Activated CD4-positive, alpha-beta T cell treated with anti-CD3 and anti-CD28 coated beads, Interleukin-2, amount 10 ng/mL, durations not matched to agents 24 days and 14 days (primary cell): Measurements from ENCODE around the gene FBH1. TPM values are rescaled to one million over a fixed set of nuclear protein-coding genes. Genes with fewer than 3 reads are reported as not detected.

ENCODE experiments used
- DNase-seq: peaks from one replicate; pipeline ENCODE4 v3.0.0; 2022
- H3K27ac Mint-ChIP-seq: one replicate; pipeline ENCODE4 v1.8.0; 2022; ENCODE audit warnings: mild to moderate bottlenecking, mixed read lengths
- H3K27me3 Mint-ChIP-seq: one replicate; pipeline ENCODE4 v1.8.0; 2022; ENCODE audit warnings: mixed read lengths
- H3K36me3 Mint-ChIP-seq: one replicate; pipeline ENCODE4 v1.8.0; 2022; ENCODE audit warnings: low read depth, mild to moderate bottlenecking, mixed read lengths
- H3K4me1 Mint-ChIP-seq: one replicate; pipeline ENCODE4 v1.8.0; 2021; ENCODE audit warnings: mixed read lengths
- H3K4me3 Mint-ChIP-seq: one replicate; pipeline ENCODE4 v1.8.0; 2022; ENCODE audit warnings: mild to moderate bottlenecking, moderate library complexity, mixed read lengths
- H3K9me3 Mint-ChIP-seq: one replicate; pipeline ENCODE4 v1.8.0; 2021; ENCODE audit warnings: mixed read lengths
- intact Hi-C: fragments of 100-400 bp; cut with micrococcal nuclease; formaldehyde crosslinking; loops from one replicate; pipeline ENCODE4 v1.15.1; 2023
- total RNA-seq: library from RNA; stranded (reverse); gene quantifications from 2 replicates; pipeline ENCODE4 v1.2.3, GENCODE V29; 2022

The FBH1 gene
- total RNA-seq, 1 donor from 2014 or later: 58.4 TPM

- H3K9me3 Mint-ChIP-seq: no peaks in the 10 kb centered on the region
- H3K4me3 Mint-ChIP-seq: no peak overlapping the region
- intact Hi-C loops: no loop called here
- peaks cover 64% of the 10 kb centered on the region for H3K36me3 Mint-ChIP-seq
- no peak overlapping the region for H3K27ac Mint-ChIP-seq
- H3K27me3 Mint-ChIP-seq: no peaks in the 10 kb centered on the region
- H3K4me1 Mint-ChIP-seq: peaks cover 3% of the 10 kb centered on the region
- DNase-seq: no peak
These were observed 31.7 kb downstream of the FBH1 start for GRCh38 chr10:5921746-5922145.

- Mint-ChIP-seq H3K4me1 (peaks cover 3% of the 10 kb centered on the region), H3K4me3 (no peak overlapping the region), H3K9me3 (no peaks in the 10 kb centered on the region), H3K27me3 (no peaks in the 10 kb centered on the region), H3K27ac (no peak overlapping the region), H3K36me3 (peaks cover 65% of the 10 kb centered on the region)
- DNase-seq: no peak
- intact Hi-C loops: no loop called here
These were observed 34.8 kb downstream of the FBH1 start for GRCh38 chr10:5924889-5925288.

GRCh38 chr10:5927306-5927705 is 37.3 kb downstream of the FBH1 start:
- no peaks in the 10 kb centered on the region for H3K4me1 Mint-ChIP-seq
- peaks cover 50% of the 10 kb centered on the region for H3K36me3 Mint-ChIP-seq
- H3K9me3 Mint-ChIP-seq: no peaks in the 10 kb centered on the region
- no peak for DNase-seq
- intact Hi-C loops: no loop called here
- no peak overlapping the region for H3K4me3 Mint-ChIP-seq
- no peak overlapping the region for H3K27ac Mint-ChIP-seq
- H3K27me3 Mint-ChIP-seq: no peaks in the 10 kb centered on the region

GRCh38 chr10:5929442-5929841 is 39.4 kb downstream of the FBH1 start:
- intact Hi-C loops: no loop called here
- no peaks in the 10 kb centered on the region for H3K27me3 Mint-ChIP-seq

GRCh38 chr10:5930272-5930671 is 40.2 kb downstream of the FBH1 start:
- Mint-ChIP-seq H3K27me3 (no peaks in the 10 kb centered on the region), H3K9me3 (no peaks in the 10 kb centered on the region), H3K4me3 (no peak overlapping the region), H3K27ac (no peak overlapping the region), H3K4me1 (no peaks in the 10 kb centered on the region), H3K36me3 (peaks cover 36% of the 10 kb centered on the region)
- intact Hi-C loops: no loop called here
- DNase-seq: no peak

More at GRCh38 chr10:5929442-5929841, 39.4 kb downstream of the FBH1 start:
- no peak for DNase-seq
- no peaks in the 10 kb centered on the region for H3K4me1 Mint-ChIP-seq
- peaks cover 43% of the 10 kb centered on the region for H3K36me3 Mint-ChIP-seq
- no peaks in the 10 kb centered on the region for H3K9me3 Mint-ChIP-seq
- no peak overlapping the region for H3K27ac Mint-ChIP-seq
- H3K4me3 Mint-ChIP-seq: no peak overlapping the region

GRCh38 chr10:5932345-5932744 is 42.3 kb downstream of the FBH1 start:
- H3K4me1 Mint-ChIP-seq: no peaks in the 10 kb centered on the region
- H3K27me3 Mint-ChIP-seq: no peaks in the 10 kb centered on the region
- no peak overlapping the region for H3K27ac Mint-ChIP-seq
- no peak overlapping the region for H3K4me3 Mint-ChIP-seq
- DNase-seq: no peak
- peaks cover 31% of the 10 kb centered on the region for H3K36me3 Mint-ChIP-seq
- no peaks in the 10 kb centered on the region for H3K9me3 Mint-ChIP-seq
- intact Hi-C loops: no loop called here

GRCh38 chr10:5933909-5934546 is 44.0 kb downstream of the FBH1 start:
- no peak overlapping the region for H3K4me3 Mint-ChIP-seq
- H3K4me1 Mint-ChIP-seq: no peaks in the 10 kb centered on the region
- H3K27ac Mint-ChIP-seq: no peak overlapping the region
- DNase-seq: no peak
- peaks cover 34% of the 10 kb centered on the region for H3K36me3 Mint-ChIP-seq
- intact Hi-C loops: no loop called here
- no peaks in the 10 kb centered on the region for H3K27me3 Mint-ChIP-seq
- H3K9me3 Mint-ChIP-seq: no peaks in the 10 kb centered on the region

GRCh38 chr10:5935628-5936027 is 45.6 kb downstream of the FBH1 start:
- H3K36me3 Mint-ChIP-seq: peaks cover 28% of the 10 kb centered on the region
- H3K4me3 Mint-ChIP-seq: no peak overlapping the region
- no peak overlapping the region for H3K27ac Mint-ChIP-seq
- intact Hi-C loops: no loop called here
- H3K4me1 Mint-ChIP-seq: no peaks in the 10 kb centered on the region
- no peaks in the 10 kb centered on the region for H3K27me3 Mint-ChIP-seq
- no peaks in the 10 kb centered on the region for H3K9me3 Mint-ChIP-seq
- no peak for DNase-seq

- H3K36me3 Mint-ChIP-seq: peaks cover 22% of the 10 kb centered on the region
- intact Hi-C loops: no loop called here
- H3K4me3 Mint-ChIP-seq: no peak overlapping the region
- H3K27me3 Mint-ChIP-seq: no peaks in the 10 kb centered on the region
- no peak for DNase-seq
- no peaks in the 10 kb centered on the region for H3K4me1 Mint-ChIP-seq
- no peak overlapping the region for H3K27ac Mint-ChIP-seq
- H3K9me3 Mint-ChIP-seq: no peaks in the 10 kb centered on the region
These were observed 47.0 kb downstream of the FBH1 start for GRCh38 chr10:5937016-5937415.

GRCh38 chr10:5938291-5938690 is 48.2 kb downstream of the FBH1 start:
- Mint-ChIP-seq H3K9me3 (no peaks in the 10 kb centered on the region), H3K4me3 (no peak overlapping the region), H3K27ac (no peak overlapping the region), H3K4me1 (no peaks in the 10 kb centered on the region), H3K36me3 (peaks cover 18% of the 10 kb centered on the region), H3K27me3 (no peaks in the 10 kb centered on the region)
- DNase-seq: no peak
- intact Hi-C loops: no loop called here

- H3K4me1 Mint-ChIP-seq: peaks cover 7% of the 10 kb centered on the region
- peaks cover 16% of the 10 kb centered on the region for H3K36me3 Mint-ChIP-seq
- no peak for DNase-seq
These were observed 50.8 kb downstream of the FBH1 start for GRCh38 chr10:5940807-5941218.

GRCh38 chr10:5941579-5941978 is 51.5 kb downstream of the FBH1 start:
- intact Hi-C loops: no loop called here
- H3K27me3 Mint-ChIP-seq: no peaks in the 10 kb centered on the region
- H3K36me3 Mint-ChIP-seq: peaks cover 13% of the 10 kb centered on the region
- no peak overlapping the region for H3K4me3 Mint-ChIP-seq
- H3K9me3 Mint-ChIP-seq: no peaks in the 10 kb centered on the region
- H3K4me1 Mint-ChIP-seq: peaks cover 10% of the 10 kb centered on the region
- DNase-seq: no peak
- H3K27ac Mint-ChIP-seq: no peak overlapping the region

More at GRCh38 chr10:5940807-5941218, 50.8 kb downstream of the FBH1 start:
- no peak overlapping the region for H3K27ac Mint-ChIP-seq
- H3K9me3 Mint-ChIP-seq: no peaks in the 10 kb centered on the region
- no peak overlapping the region for H3K4me3 Mint-ChIP-seq
- H3K27me3 Mint-ChIP-seq: no peaks in the 10 kb centered on the region
- intact Hi-C loops: no loop called here

GRCh38 chr10:5942001-5942400 is 52.0 kb downstream of the FBH1 start:
- H3K9me3 Mint-ChIP-seq: no peaks in the 10 kb centered on the region
- H3K4me1 Mint-ChIP-seq: peaks cover 10% of the 10 kb centered on the region
- no peak for DNase-seq
- intact Hi-C loops: no loop called here
- H3K36me3 Mint-ChIP-seq: peaks cover 12% of the 10 kb centered on the region
- H3K4me3 Mint-ChIP-seq: no peak overlapping the region
- no peak overlapping the region for H3K27ac Mint-ChIP-seq
- no peaks in the 10 kb centered on the region for H3K27me3 Mint-ChIP-seq

- no peaks in the 10 kb centered on the region for H3K27me3 Mint-ChIP-seq
- no peak for DNase-seq
- peaks cover 10% of the 10 kb centered on the region for H3K4me1 Mint-ChIP-seq
- intact Hi-C loops: no loop called here
- no peaks in the 10 kb centered on the region for H3K9me3 Mint-ChIP-seq
- peaks cover 12% of the 10 kb centered on the region for H3K36me3 Mint-ChIP-seq
- H3K27ac Mint-ChIP-seq: no peak overlapping the region
- H3K4me3 Mint-ChIP-seq: no peak overlapping the region
These were observed 52.4 kb downstream of the FBH1 start for GRCh38 chr10:5942474-5942873.

GRCh38 chr10:5943536-5943935 is 53.5 kb downstream of the FBH1 start:
- Mint-ChIP-seq H3K27ac (no peak overlapping the region), H3K4me3 (no peak overlapping the region), H3K9me3 (no peaks in the 10 kb centered on the region), H3K36me3 (peaks cover 4% of the 10 kb centered on the region), H3K27me3 (no peaks in the 10 kb centered on the region), H3K4me1 (peaks cover 10% of the 10 kb centered on the region)
- no peak for DNase-seq
- intact Hi-C loops: no loop called here
